NCI-H1436 (cell line): ENCODE results near the gene OR6F1.
"Not testable (repeated sequence)": the region's sequence is repeated elsewhere in the genome, so short reads cannot be mapped to it uniquely, and the experiment has no call there.

Experiments used
- DNase-seq: peaks from one replicate; lab custom pipeline; 2025; lab: John Stamatoyannopoulos, UW

OR6F1 gene

GRCh38 chr1:247716546-247716945 is at the start of gene OR6F1:
Gene OR6F1, minus strand, starts transcription at chr1:247716646. Its CDS starts 3,891 bp downstream, at chr1:247712755.
- no peak for DNase-seq

DNA sequence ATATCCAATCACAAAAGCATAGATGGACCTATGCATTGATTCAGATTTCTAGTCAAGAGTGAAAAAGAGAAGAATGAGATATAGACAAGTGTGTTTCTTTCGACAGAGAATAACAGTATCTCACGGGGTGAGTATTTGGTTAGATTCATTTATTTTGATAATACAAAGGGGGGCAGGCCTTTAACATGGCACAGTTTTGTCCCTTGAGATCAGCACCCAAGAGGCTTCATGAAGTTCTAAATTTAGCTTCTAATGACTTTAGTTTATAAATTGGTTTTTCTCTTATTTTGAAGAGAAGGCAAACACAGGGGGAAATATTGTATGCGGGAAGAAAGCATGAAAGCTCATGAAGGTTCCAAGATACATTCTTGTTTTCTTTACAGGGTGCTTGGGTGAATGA is 44.0 kb upstream of the OR6F1 start, which contains the start of gene OR1C1:
Gene OR1C1 (minus strand): TSS at position 101 of the 400 bp plus-strand sequence. CDS start 2,150 bp downstream, outside the sequence.
- DNase-seq: no peak

DNA sequence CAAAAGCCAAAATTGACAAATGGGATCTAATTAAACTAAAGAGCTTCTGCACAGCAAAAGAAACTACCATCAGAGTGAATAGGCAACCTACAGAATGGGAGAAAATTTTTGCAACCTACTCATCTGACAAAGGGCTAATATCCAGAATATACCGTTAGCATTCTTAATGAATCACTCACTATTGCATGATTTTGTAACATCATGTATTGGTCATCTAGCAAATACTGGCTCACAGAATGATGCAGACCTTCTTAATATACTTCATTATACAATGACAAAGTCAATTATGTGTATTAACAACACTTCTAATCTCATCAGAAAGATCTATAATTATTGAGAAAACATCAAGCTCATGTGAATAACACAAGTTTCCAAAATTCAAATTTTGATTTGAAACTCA is 37.9 kb upstream of the OR6F1 start:
- not testable (repeated sequence) for DNase-seq

GRCh38 chr1:247749870-247750269 is 33.4 kb upstream of the OR6F1 start:
- DNase-seq: no peak

GRCh38 chr1:247748041-247748440 is 31.6 kb upstream of the OR6F1 start, which contains the start of gene OR14A2:
Gene OR14A2, minus strand, starts transcription at chr1:247748141.
- no peak for DNase-seq

DNA sequence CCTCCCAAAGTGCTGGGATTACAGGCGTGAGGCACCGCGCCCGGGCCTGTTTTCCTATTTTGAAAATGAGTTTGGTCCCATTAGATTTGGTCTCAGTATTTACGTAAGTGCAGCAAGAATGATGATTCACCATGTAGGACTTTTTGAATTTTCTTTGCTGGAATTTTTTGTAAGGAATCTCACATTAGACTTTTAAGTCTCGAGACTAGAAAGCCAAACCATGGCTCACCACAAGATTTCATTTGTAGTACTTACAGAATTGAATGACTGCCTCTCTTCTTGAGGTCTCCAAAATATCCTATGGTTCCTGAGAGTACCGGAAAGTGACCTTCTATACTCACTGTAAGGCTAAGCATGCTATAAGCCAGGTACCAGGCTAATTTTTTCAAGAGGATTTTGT is 31.2 kb upstream of the OR6F1 start:
- DNase-seq: no peak

GRCh38 chr1:247746391-247746935 is 30.0 kb upstream of the OR6F1 start:
- DNase-seq: no peak

- not testable (repeated sequence) for DNase-seq
Measured at GRCh38 chr1:247742215-247742760, 25.8 kb upstream of the OR6F1 start.

- DNase-seq: no peak
Measured at GRCh38 chr1:247741756-247742155, 25.3 kb upstream of the OR6F1 start.

DNA sequence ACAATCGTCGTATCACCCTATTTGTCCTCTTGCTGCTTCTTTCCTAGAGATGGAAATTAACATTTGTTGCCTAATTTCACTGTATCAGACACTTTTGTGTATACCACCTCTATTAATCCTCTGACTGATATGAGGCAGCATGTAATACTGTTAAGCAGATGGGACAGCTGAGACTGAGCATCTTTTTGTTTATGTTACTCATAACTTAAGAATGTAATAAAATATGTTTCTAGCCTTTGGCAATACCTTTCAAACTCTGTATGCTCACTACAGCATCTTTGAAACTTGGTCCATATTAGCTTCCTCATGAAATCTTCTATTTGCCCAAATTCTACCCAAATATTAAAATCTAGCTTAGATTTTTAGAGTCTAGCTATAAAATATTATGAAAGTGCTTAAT is 24.3 kb upstream of the OR6F1 start:
- DNase-seq: no peak

DNA sequence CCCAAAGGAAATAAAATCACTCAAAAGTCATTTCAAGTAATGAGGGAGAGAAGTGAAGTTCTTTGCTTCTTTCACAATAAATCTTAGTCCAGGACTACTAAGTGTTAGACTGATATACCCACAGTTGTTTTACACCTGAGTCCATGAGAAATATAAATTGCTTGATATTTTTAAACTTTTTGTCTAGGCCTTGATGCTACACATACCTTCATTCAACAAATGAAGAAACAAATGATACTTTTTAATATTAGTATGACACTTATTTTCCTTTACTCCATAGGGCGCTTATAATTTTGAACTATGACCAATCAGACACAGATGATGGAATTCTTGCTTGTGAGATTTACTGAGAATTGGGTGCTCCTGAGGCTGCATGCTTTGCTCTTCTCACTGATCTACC is 21.9 kb upstream of the OR6F1 start, which contains the start of gene OR14K1:
Gene OR14K1 (plus strand): TSS at position 301 of the 400 bp plus-strand sequence. CDS start 0 bp downstream, at position 301.
- DNase-seq: no peak

DNA sequence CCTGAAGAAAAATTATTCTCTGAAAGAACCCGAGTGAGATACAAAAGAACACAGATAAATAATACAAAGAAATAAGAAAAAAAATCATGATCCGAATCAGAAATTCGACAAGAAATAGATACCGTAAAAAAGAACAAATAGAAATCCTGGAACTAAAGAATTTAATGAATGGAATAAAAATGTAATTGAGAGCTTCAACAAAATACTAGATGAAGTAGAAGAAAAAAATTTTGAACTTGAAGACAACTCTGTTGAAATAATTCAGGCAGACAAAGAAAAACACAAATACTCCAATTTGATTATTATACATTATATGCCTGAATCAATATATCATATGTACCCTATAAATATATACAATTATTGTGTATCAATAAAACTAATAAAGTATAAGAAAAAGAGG is 4.8 kb upstream of the OR6F1 start:
- DNase-seq: no peak

GRCh38 chr1:247713753-247714152 is 2.7 kb downstream of the OR6F1 start:
- no peak for DNase-seq

DNA sequence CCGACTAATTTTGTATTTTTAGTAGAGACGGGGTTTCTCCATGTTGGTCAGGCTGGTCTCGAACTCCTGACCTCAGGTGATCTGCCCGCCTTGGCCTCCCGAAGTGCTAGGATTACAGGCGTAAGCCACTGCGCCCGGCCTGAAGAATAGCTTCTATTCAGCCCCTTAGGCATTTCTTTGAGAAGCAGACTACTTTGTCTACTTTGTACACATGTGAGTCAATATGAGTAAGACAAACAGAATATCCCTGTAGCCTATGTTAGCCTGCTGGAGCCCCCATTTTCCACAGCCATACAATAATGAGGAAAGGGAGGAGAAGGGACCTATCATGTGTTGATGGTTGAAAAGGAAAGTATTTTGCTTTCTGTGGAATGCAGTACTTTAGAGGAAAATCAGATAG is 5.8 kb downstream of the OR6F1 start:
- DNase-seq: not testable (repeated sequence)

GRCh38 chr1:247701338-247701737 is 15.1 kb downstream of the OR6F1 start:
- no peak for DNase-seq

DNA sequence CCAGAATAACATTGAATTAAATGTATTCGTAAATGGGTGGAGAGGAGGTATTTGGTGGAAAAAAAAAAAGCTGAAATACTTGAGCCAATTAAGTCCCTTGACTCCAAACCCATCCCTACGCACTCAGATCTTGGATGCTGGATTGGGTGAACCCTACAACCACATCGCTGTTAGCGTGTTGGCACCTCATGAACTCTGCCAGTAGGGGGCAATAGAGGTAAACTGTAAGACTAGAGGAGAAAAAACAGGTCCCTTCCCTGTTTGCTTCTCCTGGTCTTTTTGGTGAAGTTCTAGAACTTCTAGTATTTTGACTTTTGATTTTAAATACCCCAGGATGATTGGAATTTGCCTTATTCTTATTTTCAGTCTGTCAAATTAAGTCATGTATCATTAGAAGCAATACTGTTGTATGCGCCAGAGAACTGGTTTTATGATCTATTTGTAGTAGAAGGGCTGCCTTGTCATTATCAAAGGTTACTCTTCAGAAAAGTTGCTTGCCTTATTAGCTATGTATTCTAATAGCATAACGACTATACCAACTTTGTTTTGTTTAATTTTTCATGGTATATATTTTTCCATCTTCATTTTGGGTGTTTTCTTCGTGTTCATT is 35.1 kb downstream of the OR6F1 start:
- DNase-seq: peak; percentile 52

DNA sequence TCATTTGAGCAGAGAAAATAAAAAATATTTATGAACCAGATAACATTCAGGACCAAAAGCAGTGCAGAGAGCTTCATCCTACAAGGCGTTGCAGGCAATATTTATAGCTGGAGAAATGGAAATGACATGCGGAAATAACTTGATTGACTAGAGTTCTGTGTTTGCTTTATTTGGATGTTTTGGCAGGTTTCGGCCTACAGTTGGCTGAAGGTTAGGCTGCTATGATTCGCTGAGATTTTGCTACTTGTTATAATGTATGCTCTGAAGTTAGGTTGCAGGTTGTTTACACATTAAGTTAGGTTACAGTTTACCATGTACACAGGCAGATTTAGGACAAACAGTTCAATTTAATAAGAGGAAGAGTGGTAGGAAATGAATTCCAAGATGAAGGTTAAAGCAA is 36.3 kb downstream of the OR6F1 start:
- DNase-seq: no peak

DNA sequence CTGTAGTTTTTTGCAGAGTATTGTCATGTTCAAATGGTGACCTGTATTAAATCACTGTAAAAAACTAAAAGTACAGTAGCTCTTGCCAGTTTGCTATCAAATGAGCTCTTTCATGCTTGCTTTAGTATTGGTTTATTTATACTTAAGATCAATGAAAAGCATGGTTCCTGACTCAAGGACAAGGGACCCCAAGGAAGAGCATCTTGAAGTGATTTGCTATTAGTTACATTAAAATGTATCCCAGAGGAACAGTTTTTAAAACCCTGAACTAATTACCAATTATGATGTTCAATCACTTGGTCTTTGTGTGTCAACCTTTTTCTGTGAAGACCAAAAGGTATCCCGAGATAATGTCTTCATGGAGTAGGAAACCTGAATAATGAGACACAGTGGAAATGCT is 36.8 kb downstream of the OR6F1 start, which contains the start of gene OR13G1:
Gene OR13G1 (minus strand): TSS at position 101 of the 400 bp plus-strand sequence. CDS start 6,698 bp downstream, outside the sequence.
- DNase-seq: no peak

- no peak for DNase-seq
Measured at GRCh38 chr1:247669225-247669624, 47.2 kb downstream of the OR6F1 start.
